Body of pancreas (tissue), 4 donors: ENCODE measurements around the gene NPTN. TPM values are rescaled to one million over a fixed set of nuclear protein-coding genes. Genes with fewer than 3 reads are reported as not detected.

Source experiments
- ATAC-seq: fragments of 150-250 bp; one replicate; pipeline ENCODE4 v1.9.1; 2016
- DNase-seq, 4 donors: peaks; one replicate each; pipeline ENCODE4 v3.0.0-alpha.2; 2019
- H3K27ac ChIP-seq, 4 donors: fragments of 200-600 bp; sonication (generic); 1 replicate in 3 of 4; 2 replicates in 1 of 4; pipeline versions ENCODE4 v1.5.1 to v1.6.1; 2016 to 2019; ENCODE audit warnings: mild to moderate bottlenecking in 1 of 4, mixed read lengths in 1 of 4, moderate library complexity in 1 of 4
- H3K27me3 ChIP-seq, 2 donors: fragments of 200-600 bp; sonication (generic); one replicate each; pipeline ENCODE4 v1.6.0; 2016; ENCODE audit warnings: mild to moderate bottlenecking in 1 of 2
- H3K36me3 ChIP-seq, 2 donors: fragments of 200-600 bp; sonication (generic); replicated peaks in 1 of 2; 2 replicates each; pipeline ENCODE4 v1.5.1; 2016; ENCODE audit warnings: low read depth in 2 of 2; ENCODE audit not compliant: insufficient read depth in 1 of 2
- H3K4me1 ChIP-seq: fragments of 200-600 bp; sonication (generic); one replicate; pipeline ENCODE4 v1.6.0; 2016
- H3K4me3 ChIP-seq, 2 donors: fragments of 200-600 bp; sonication (generic); 1 replicate in 1 of 2; 2 replicates in 1 of 2; pipeline ENCODE4 v1.5.1; 2016 to 2019
- H3K9me3 ChIP-seq, 3 donors: fragments of 200-600 bp; sonication (generic); 1 replicate in 2 of 3; 2 replicates in 1 of 3; pipeline ENCODE4 v1.5.1; 2016
- CTCF ChIP-seq, 7 experiments: fragments of 450-650 bp in 4 of 7; fragments of 200-600 bp in 3 of 7; sonication (generic) in 3 of 7; IDR thresholded peaks; one replicate each; pipeline ENCODE4 v1.5.1; 2016 to 2019; ENCODE audit warnings: antibody characterized with exemption in 7 of 7
- POLR2A ChIP-seq, 3 donors: fragments of 450-650 bp; IDR thresholded peaks; one replicate each; pipeline ENCODE4 v1.6.1; 2016; ENCODE audit warnings: antibody characterized with exemption in 3 of 3, mild to moderate bottlenecking in 2 of 3
- WGBS, 2 donors: methylation state at CpG; one replicate each; pipeline ENCODE4 v1.1.5; 2017; 5-methylcytosine and 5-hydroxymethylcytosine counted together
- intact Hi-C: fragments of 100-400 bp; cut with DNase I; formaldehyde crosslinking; loops from one replicate; pipeline ENCODE4 v1.15.1; 2023
- total RNA-seq, 2 donors: library from RNA; depleted of rRNA; stranded (reverse); fragments of >200 nt; gene quantifications; one replicate each; pipeline ENCODE4 v1.1.0, GENCODE V29; 2016

NPTN gene
- total RNA-seq, 2 donors from 2014 or later = 34.2 to 39.9 TPM

DNA sequence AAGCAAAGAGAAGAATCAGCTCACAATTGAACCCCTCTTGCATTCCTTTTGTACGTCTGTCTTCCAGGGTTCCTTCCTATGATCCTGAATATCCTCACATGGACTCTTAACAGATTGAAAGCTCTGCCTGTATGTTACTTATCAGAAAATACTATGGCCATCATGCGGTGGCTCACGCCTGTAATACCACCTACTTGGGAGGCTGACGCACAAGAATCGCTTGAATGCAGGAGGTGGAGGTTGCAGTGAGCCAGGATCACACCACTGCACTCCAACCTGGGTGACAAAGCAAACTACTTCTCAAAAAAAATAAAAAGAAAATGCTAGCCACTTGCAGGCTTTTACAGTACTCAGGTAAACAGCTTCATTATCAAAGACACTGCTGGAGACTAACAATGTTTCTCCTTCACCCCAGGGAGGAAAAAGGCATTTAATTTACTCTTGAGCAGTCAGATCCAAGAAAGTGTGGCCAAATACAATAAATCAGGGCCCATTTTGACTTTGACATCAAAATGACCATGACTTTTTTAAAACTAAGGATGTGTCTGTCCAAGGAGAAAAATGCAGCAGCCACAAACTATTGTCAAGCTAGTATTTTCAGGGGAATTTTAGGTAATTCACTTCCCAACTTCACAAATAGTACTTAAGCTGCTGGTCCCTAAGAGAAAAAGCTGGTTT is 27.3 kb downstream of the NPTN start:
- intact Hi-C loops = no loop called here
- TF ChIP-seq POLR2A (IDR thresholded peaks at IDR 0.05) (no peak), CTCF (IDR thresholded peaks at IDR 0.05) (no peak)
- no peak for ATAC-seq

DNA sequence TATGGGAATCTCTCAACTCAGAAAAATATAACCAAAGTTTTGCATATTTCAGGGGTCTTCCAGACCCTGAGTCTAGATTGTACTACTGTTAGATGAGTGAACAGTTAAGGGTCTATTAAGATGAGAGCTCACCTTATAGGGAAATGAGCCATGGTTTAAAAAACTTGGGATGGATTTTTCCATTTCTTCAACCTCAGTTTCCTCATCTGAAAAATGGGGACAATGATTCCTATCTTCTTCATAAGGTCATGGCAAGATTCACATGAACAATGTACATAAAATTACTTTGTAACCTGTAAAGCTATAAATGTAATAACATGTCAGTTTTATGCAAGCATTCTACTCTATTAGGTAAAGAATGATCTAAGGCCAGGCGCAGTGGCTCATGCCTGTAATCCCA is 28.7 kb downstream of the NPTN start:
- no peak overlapping the region for H3K27ac ChIP-seq
- intact Hi-C loops = no loop called here

More for the DNA sequence above, 27.3 kb downstream of the NPTN start:
- H3K36me3 ChIP-seq = no peaks in the 10 kb centered on the region
- no peak overlapping the region for H3K4me3 ChIP-seq
- H3K4me1 ChIP-seq = peaks cover 50% of the 10 kb centered on the region
- H3K9me3 ChIP-seq = no peaks in the 10 kb centered on the region
- H3K27me3 ChIP-seq = no peaks in the 10 kb centered on the region
- no peak for DNase-seq
- 92 to 99% methylated on average over 5 of the region's 5 CpGs for WGBS, 2 donors
- H3K27ac ChIP-seq = no peak overlapping the region

GRCh38 chr15:73602992-73603391 is 30.2 kb downstream of the NPTN start:
- DNase-seq = no peak
- no peaks in the 10 kb centered on the region for H3K27me3 ChIP-seq
- H3K9me3 ChIP-seq = no peaks in the 10 kb centered on the region
- no peak overlapping the region for H3K27ac ChIP-seq
- no peaks in the 10 kb centered on the region for H3K36me3 ChIP-seq
- ATAC-seq = no peak
- peaks cover 55% of the 10 kb centered on the region for H3K4me1 ChIP-seq
- 74 to 75% methylated on average over 2 of the region's 2 CpGs for WGBS, 2 donors
- no peak overlapping the region for H3K4me3 ChIP-seq
- TF ChIP-seq CTCF (IDR thresholded peaks at IDR 0.05) (no peak), POLR2A (IDR thresholded peaks at IDR 0.05) (no peak)
- intact Hi-C loops = no loop called here

More for the DNA sequence above, 28.7 kb downstream of the NPTN start:
- no peak overlapping the region for H3K4me3 ChIP-seq
- 93 to 96% methylated on average over 1 of the region's 1 CpG for WGBS, 2 donors
- no peaks in the 10 kb centered on the region for H3K9me3 ChIP-seq
- H3K36me3 ChIP-seq = no peaks in the 10 kb centered on the region
- ATAC-seq (no peak), DNase-seq (no peak)
- peaks cover 54% of the 10 kb centered on the region for H3K4me1 ChIP-seq
- H3K27me3 ChIP-seq = no peaks in the 10 kb centered on the region
- TF ChIP-seq CTCF (IDR thresholded peaks at IDR 0.05) (no peak), POLR2A (IDR thresholded peaks at IDR 0.05) (no peak)

- TF ChIP-seq CTCF (IDR thresholded peaks at IDR 0.05) (no peak), POLR2A (IDR thresholded peaks at IDR 0.05) (no peak)
- no peaks in the 10 kb centered on the region for H3K36me3 ChIP-seq
- 15 to 16% methylated on average over 1 of the region's 1 CpG for WGBS, 2 donors
- intact Hi-C loops = no loop called here
- peaks cover 51% of the 10 kb centered on the region for H3K4me1 ChIP-seq
- peak overlapping the region in 3 of 4 donors; percentile 15 to 30 (median 20) for H3K27ac ChIP-seq
- no peak overlapping the region for H3K4me3 ChIP-seq
- H3K9me3 ChIP-seq = no peaks in the 10 kb centered on the region
- DNase-seq (no peak), ATAC-seq (no peak)
- no peaks in the 10 kb centered on the region for H3K27me3 ChIP-seq
Observed at GRCh38 chr15:73602446-73602843, 30.7 kb downstream of the NPTN start.
